ENCODE measurements around the gene COL23A1. TPM values are rescaled to one million over a fixed set of nuclear protein-coding genes. Genes with fewer than 3 reads are reported as not detected.

The COL23A1 gene
- total and polyA plus RNA-seq, 2 donors (not counting 1 experiment from before 2014, with no cell fraction given) = 0.20 TPM; not detected in 1

- Mint-ChIP-seq H3K27me3 (peaks cover 15% of the 10 kb centered on the region), H3K4me1 (no peaks in the 10 kb centered on the region), H3K4me3 (no peak overlapping the region), H3K9me3 (ENCODE audit: insufficient read depth) (no peaks in the 10 kb centered on the region), H3K27ac (no peak overlapping the region)
- WGBS (ENCODE audit: insufficient coverage) = 79% methylated on average over 3 of the region's 4 CpGs
- ChIA-PET POLR2A (no interaction called here), CTCF (no interaction called here)
- Histone ChIP-seq H3K9ac (ENCODE audit: low read length) (no peak overlapping the region), H3K4me1 (ENCODE audit: control insufficient read depth in 2 of 2, insufficient read depth in 2 of 2, low read length in 2 of 2) (no peaks in the 10 kb centered on the region), H4K20me1 (ENCODE audit: control insufficient read depth, insufficient read depth, low read length, poor library complexity, severe bottlenecking) (no peaks in the 10 kb centered on the region), H3K4me3 (ENCODE audit: control extremely low read depth in 1 of 5, extremely low read depth in 1 of 5, insufficient read depth in 1 of 5, low read depth in 2 of 5, low read length in 4 of 5) (no peak overlapping the region), H3K27me3 (replicated peaks in 1 of 4; ENCODE audit: control extremely low read depth in 1 of 4, control insufficient read depth in 3 of 4, insufficient read depth in 4 of 4, low read length in 3 of 4) (peaks cover 0 to 8% (median 0%) of the 10 kb centered on the region in 4 experiments), H3K27ac (ENCODE audit: low read length in 2 of 2) (no peak overlapping the region), H3K79me2 (ENCODE audit: control insufficient read depth, insufficient read depth, low read length) (no peaks in the 10 kb centered on the region), H2AFZ (ENCODE audit: insufficient read depth, low read depth, low read length, poor library complexity, severe bottlenecking) (no peak overlapping the region), H3K36me3 (replicated peaks in 1 of 2; ENCODE audit: control extremely low read depth in 1 of 2, control insufficient read depth in 1 of 2, extremely low read depth in 1 of 2, insufficient read depth in 2 of 2, low read length in 1 of 2) (no peaks in the 10 kb centered on the region), H3K4me2 (replicated peaks; ENCODE audit: low read depth, low read length, poor library complexity, severe bottlenecking) (no peak overlapping the region), H3K9me3 (ENCODE audit: control extremely low read depth in 1 of 3, control insufficient read depth in 2 of 3, insufficient read depth in 1 of 3, low read length in 2 of 3) (peaks cover 0 to 3% (median 0%) of the 10 kb centered on the region in 3 donors)
- no peak for TF ChIP-seq EZH2 (IDR thresholded peaks at IDR 0.05; ENCODE audit: borderline replicate concordance, insufficient read depth, low read depth, low read length, poor library complexity, severe bottlenecking)
- TF ChIP-seq, protein P1, sequence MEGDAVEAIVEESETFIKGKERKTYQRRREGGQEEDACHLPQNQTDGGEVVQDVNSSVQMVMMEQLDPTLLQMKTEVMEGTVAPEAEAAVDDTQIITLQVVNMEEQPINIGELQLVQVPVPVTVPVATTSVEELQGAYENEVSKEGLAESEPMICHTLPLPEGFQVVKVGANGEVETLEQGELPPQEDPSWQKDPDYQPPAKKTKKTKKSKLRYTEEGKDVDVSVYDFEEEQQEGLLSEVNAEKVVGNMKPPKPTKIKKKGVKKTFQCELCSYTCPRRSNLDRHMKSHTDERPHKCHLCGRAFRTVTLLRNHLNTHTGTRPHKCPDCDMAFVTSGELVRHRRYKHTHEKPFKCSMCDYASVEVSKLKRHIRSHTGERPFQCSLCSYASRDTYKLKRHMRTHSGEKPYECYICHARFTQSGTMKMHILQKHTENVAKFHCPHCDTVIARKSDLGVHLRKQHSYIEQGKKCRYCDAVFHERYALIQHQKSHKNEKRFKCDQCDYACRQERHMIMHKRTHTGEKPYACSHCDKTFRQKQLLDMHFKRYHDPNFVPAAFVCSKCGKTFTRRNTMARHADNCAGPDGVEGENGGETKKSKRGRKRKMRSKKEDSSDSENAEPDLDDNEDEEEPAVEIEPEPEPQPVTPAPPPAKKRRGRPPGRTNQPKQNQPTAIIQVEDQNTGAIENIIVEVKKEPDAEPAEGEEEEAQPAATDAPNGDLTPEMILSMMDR (IDR thresholded peaks at IDR 0.05) = no peak
- intact Hi-C loops (cut with micrococcal nuclease) = no loop called here
- DNase-seq (no peak), ATAC-seq (ENCODE audit: low read depth) (no peak)
Measured at GRCh38 chr5:178495706-178496105, 94.5 kb downstream of the COL23A1 start.

- POLR2A ChIA-PET = no interaction called here
- H3K27ac ChIP-seq (ENCODE audit: low read length in 2 of 2) = no peak overlapping the region
- Mint-ChIP-seq H3K4me1 (no peaks in the 10 kb centered on the region), H3K27ac (no peak overlapping the region), H3K9me3 (ENCODE audit: insufficient read depth) (no peaks in the 10 kb centered on the region), H3K27me3 (peaks cover 18% of the 10 kb centered on the region), H3K4me3 (no peak overlapping the region)
- ATAC-seq (ENCODE audit: low read depth) (no peak), DNase-seq (no peak)
- H3K4me2 ChIP-seq (replicated peaks; ENCODE audit: low read depth, low read length, poor library complexity, severe bottlenecking) = no peak overlapping the region
- no peak for TF ChIP-seq EZH2 (IDR thresholded peaks at IDR 0.05; ENCODE audit: borderline replicate concordance, insufficient read depth, low read depth, low read length, poor library complexity, severe bottlenecking)
- TF ChIP-seq, protein P1 (IDR thresholded peaks at IDR 0.05) = no peak
- 95% methylated on average over 6 of the region's 10 CpGs for WGBS (ENCODE audit: insufficient coverage)
- H3K79me2 ChIP-seq (ENCODE audit: control insufficient read depth, insufficient read depth, low read length) = no peaks in the 10 kb centered on the region
- no peaks in the 10 kb centered on the region for H4K20me1 ChIP-seq (ENCODE audit: control insufficient read depth, insufficient read depth, low read length, poor library complexity, severe bottlenecking)
- CTCF ChIA-PET = no interaction called here
- H3K4me1 ChIP-seq (ENCODE audit: control insufficient read depth in 2 of 2, insufficient read depth in 2 of 2, low read length in 2 of 2) = no peaks in the 10 kb centered on the region
- no peak overlapping the region for H3K4me3 ChIP-seq (ENCODE audit: control extremely low read depth in 1 of 5, extremely low read depth in 1 of 5, insufficient read depth in 1 of 5, low read depth in 2 of 5, low read length in 4 of 5)
- H3K9ac ChIP-seq (ENCODE audit: low read length) = no peak overlapping the region
- H2AFZ ChIP-seq (ENCODE audit: insufficient read depth, low read depth, low read length, poor library complexity, severe bottlenecking) = no peak overlapping the region
- peaks cover 0 to 8% (median 0%) of the 10 kb centered on the region in 4 experiments for H3K27me3 ChIP-seq (replicated peaks in 1 of 4; ENCODE audit: control extremely low read depth in 1 of 4, control insufficient read depth in 3 of 4, insufficient read depth in 4 of 4, low read length in 3 of 4)
- H3K9me3 ChIP-seq (ENCODE audit: control extremely low read depth in 1 of 3, control insufficient read depth in 2 of 3, insufficient read depth in 1 of 3, low read length in 2 of 3) = peaks cover 0 to 17% (median 0%) of the 10 kb centered on the region in 3 donors
- H3K36me3 ChIP-seq (replicated peaks in 1 of 2; ENCODE audit: control extremely low read depth in 1 of 2, control insufficient read depth in 1 of 2, extremely low read depth in 1 of 2, insufficient read depth in 2 of 2, low read length in 1 of 2) = no peaks in the 10 kb centered on the region
- intact Hi-C loops (cut with micrococcal nuclease) = no loop called here
Measured at GRCh38 chr5:178492278-178492677, 97.9 kb downstream of the COL23A1 start.

Measured in B cell (primary cell).